Subcutaneous abdominal adipose tissue (tissue), 5 donors: ENCODE results near the gene TAF1C.
"Not testable (repeated sequence)": the region's sequence is repeated elsewhere in the genome, so short reads cannot be mapped to it uniquely, and the experiment has no call there.

Experiments
- H3K27ac ChIP-seq: one replicate; pipeline ENCODE4 v1.7.0; 2013; ENCODE audit warnings: low read depth, mild to moderate bottlenecking, inconsistent platforms, low read length, moderate library complexity
- H3K27me3 ChIP-seq, 5 donors: one replicate each; pipeline ENCODE4 v1.7.0; 2013; ENCODE audit warnings: low read length in 5 of 5, inconsistent platforms in 1 of 5; ENCODE audit not compliant: control insufficient read depth in 5 of 5, insufficient read depth in 4 of 5
- H3K36me3 ChIP-seq, 5 donors: one replicate each; pipeline ENCODE4 v1.7.0; 2013; ENCODE audit warnings: low read length in 5 of 5; ENCODE audit not compliant: control insufficient read depth in 5 of 5, insufficient read depth in 5 of 5
- H3K4me1 ChIP-seq, 5 donors: one replicate each; pipeline ENCODE4 v1.7.0; 2013; ENCODE audit warnings: low read length in 5 of 5, mild to moderate bottlenecking in 3 of 5, moderate library complexity in 1 of 5; ENCODE audit not compliant: control insufficient read depth in 5 of 5, insufficient read depth in 5 of 5
- H3K4me3 ChIP-seq, 5 donors: one replicate each; pipeline ENCODE4 v1.7.0; 2013; ENCODE audit warnings: low read length in 5 of 5, low read depth in 1 of 5
- H3K9ac ChIP-seq, 5 donors: one replicate each; pipeline ENCODE4 v1.7.0; 2013; ENCODE audit warnings: low read length in 5 of 5, mild to moderate bottlenecking in 4 of 5, moderate library complexity in 3 of 5
- H3K9me3 ChIP-seq, 5 donors: one replicate each; pipeline ENCODE4 v1.7.0; 2013; ENCODE audit warnings: low read length in 5 of 5; ENCODE audit not compliant: control insufficient read depth in 5 of 5
- donor health status: healthy.
- donor health status: healthy.
- donor health status: healthy.
- donor health status: healthy.
- donor health status: healthy.

TAF1C gene

GRCh38 chr16:84214451-84215066 lies 27.7 kb upstream of the TAF1C start:
- Histone ChIP-seq H3K27ac (no peak overlapping the region), H3K27me3 (no peaks in the 10 kb centered on the region), H3K4me1 (peaks cover 0 to 2% (median 0%) of the 10 kb centered on the region in 5 donors), H3K9me3 (no peaks in the 10 kb centered on the region), H3K36me3 (no peaks in the 10 kb centered on the region), H3K9ac (no peak overlapping the region), H3K4me3 (no peak overlapping the region)

- H3K4me3 ChIP-seq, result no peak overlapping the region
- H3K9me3 ChIP-seq, result no peaks in the 10 kb centered on the region
- H3K4me1 ChIP-seq, result peaks cover 0 to 2% (median 0%) of the 10 kb centered on the region in 5 donors
- H3K9ac ChIP-seq, result no peak overlapping the region
- no peak overlapping the region for H3K27ac ChIP-seq
- H3K36me3 ChIP-seq, result no peaks in the 10 kb centered on the region
- no peaks in the 10 kb centered on the region for H3K27me3 ChIP-seq
Observed at GRCh38 chr16:84212631-84213030, 25.8 kb upstream of the TAF1C start.

GRCh38 chr16:84212154-84212553 lies 25.3 kb upstream of the TAF1C start:
- Histone ChIP-seq H3K4me1 (peaks cover 0 to 2% (median 0%) of the 10 kb centered on the region in 5 donors), H3K36me3 (no peaks in the 10 kb centered on the region), H3K27ac (no peak overlapping the region), H3K9me3 (no peaks in the 10 kb centered on the region), H3K4me3 (no peak overlapping the region), H3K27me3 (no peaks in the 10 kb centered on the region), H3K9ac (no peak overlapping the region)

GRCh38 chr16:84209989-84210388 lies 23.1 kb upstream of the TAF1C start:
- H3K4me3 ChIP-seq, result no peak overlapping the region
- no peaks in the 10 kb centered on the region for H3K9me3 ChIP-seq
- H3K36me3 ChIP-seq, result no peaks in the 10 kb centered on the region
- peaks cover 0 to 2% (median 0%) of the 10 kb centered on the region in 5 donors for H3K4me1 ChIP-seq
- H3K9ac ChIP-seq, result no peak overlapping the region
- no peak overlapping the region for H3K27ac ChIP-seq
- peaks cover 0 to 2% (median 0%) of the 10 kb centered on the region in 5 donors for H3K27me3 ChIP-seq

GRCh38 chr16:84207879-84208278 lies 21.0 kb upstream of the TAF1C start:
- no peaks in the 10 kb centered on the region for H3K4me1 ChIP-seq
- peaks cover 0 to 2% (median 0%) of the 10 kb centered on the region in 5 donors for H3K27me3 ChIP-seq
- H3K36me3 ChIP-seq, result no peaks in the 10 kb centered on the region

GRCh38 chr16:84207251-84207650 lies 20.4 kb upstream of the TAF1C start:
- Histone ChIP-seq H3K4me3 (no peak overlapping the region), H3K4me1 (no peaks in the 10 kb centered on the region), H3K36me3 (no peaks in the 10 kb centered on the region), H3K27me3 (peaks cover 0 to 2% (median 0%) of the 10 kb centered on the region in 5 donors), H3K27ac (no peak overlapping the region), H3K9ac (no peak overlapping the region), H3K9me3 (no peaks in the 10 kb centered on the region)

More at GRCh38 chr16:84207879-84208278, 21.0 kb upstream of the TAF1C start:
- Histone ChIP-seq H3K9me3 (no peaks in the 10 kb centered on the region), H3K27ac (no peak overlapping the region), H3K4me3 (no peak overlapping the region), H3K9ac (no peak overlapping the region)

GRCh38 chr16:84205976-84206691 lies 19.3 kb upstream of the TAF1C start:
- no peak overlapping the region for H3K9ac ChIP-seq
- H3K4me3 ChIP-seq, result no peak overlapping the region
- no peak overlapping the region for H3K27ac ChIP-seq
- H3K4me1 ChIP-seq, result no peaks in the 10 kb centered on the region
- no peaks in the 10 kb centered on the region for H3K9me3 ChIP-seq
- no peaks in the 10 kb centered on the region for H3K36me3 ChIP-seq
- H3K27me3 ChIP-seq, result peaks cover 0 to 2% (median 0%) of the 10 kb centered on the region in 5 donors

GRCh38 chr16:84205123-84205522 lies 18.3 kb upstream of the TAF1C start:
- H3K4me3 ChIP-seq, H3K27ac ChIP-seq: not testable (repeated sequence)

GRCh38 chr16:84204551-84204950 lies 17.7 kb upstream of the TAF1C start:
- not testable (repeated sequence) for H3K27me3 ChIP-seq, H3K36me3 ChIP-seq, H3K4me1 ChIP-seq, H3K9ac ChIP-seq, H3K4me3 ChIP-seq, H3K27ac ChIP-seq, H3K9me3 ChIP-seq

More at GRCh38 chr16:84205123-84205522, 18.3 kb upstream of the TAF1C start:
- not testable (repeated sequence) for H3K9me3 ChIP-seq, H3K9ac ChIP-seq, H3K36me3 ChIP-seq, H3K4me1 ChIP-seq, H3K27me3 ChIP-seq

- H3K9me3 ChIP-seq, result no peaks in the 10 kb centered on the region
- H3K4me3 ChIP-seq, result no peak overlapping the region
- peaks cover 0 to 25% (median 7%) of the 10 kb centered on the region in 5 donors for H3K4me1 ChIP-seq
- H3K9ac ChIP-seq, result no peak overlapping the region
- no peak overlapping the region for H3K27ac ChIP-seq
- H3K36me3 ChIP-seq, result no peaks in the 10 kb centered on the region
- peaks cover 0 to 12% (median 4%) of the 10 kb centered on the region in 5 donors for H3K27me3 ChIP-seq
Observed at GRCh38 chr16:84199861-84200260, 13.0 kb upstream of the TAF1C start.
